HFFc6 (cell line): ENCODE data around the gene SEC23A. TPM values are rescaled to one million over a fixed set of nuclear protein-coding genes. Genes with fewer than 3 reads are reported as not detected.

Source experiments
- DNase-seq: peaks from one replicate; pipeline ENCODE4 v3.0.0-alpha.2; 2018
- H3K27ac Mint-ChIP-seq: 2 replicates; pipeline ENCODE4 v1.8.0; 2020; ENCODE audit warnings: mild to moderate bottlenecking, mixed read lengths
- H3K27me3 Mint-ChIP-seq: 2 replicates; pipeline ENCODE4 v1.8.0; 2021; ENCODE audit warnings: mild to moderate bottlenecking, moderate library complexity, mixed read lengths; ENCODE audit not compliant: insufficient read depth
- H3K36me3 Mint-ChIP-seq: 2 replicates; pipeline ENCODE4 v1.8.0; 2021; ENCODE audit warnings: low read depth, mixed read lengths
- H3K4me1 Mint-ChIP-seq: 2 replicates; pipeline ENCODE4 v1.8.0; 2020; ENCODE audit warnings: low read depth, mixed read lengths
- H3K4me3 Mint-ChIP-seq: 2 replicates; pipeline ENCODE4 v1.8.0; 2020; ENCODE audit warnings: mild to moderate bottlenecking, moderate library complexity, mixed read lengths
- H3K9me3 Mint-ChIP-seq: 2 replicates; pipeline ENCODE4 v1.8.0; 2020; ENCODE audit warnings: mild to moderate bottlenecking, mixed read lengths
- CTCF ChIP-seq: fragments of 200-600 bp; sonication (generic); IDR thresholded peaks from 2 replicates; pipeline ENCODE4 v1.5.0; 2021; ENCODE audit warnings: antibody characterized with exemption, mild to moderate bottlenecking
- total RNA-seq, 6 experiments: library from RNA; stranded (reverse); fragmentation: NEBNext Ultra II Directional; extraction: Animal tissue kit (Norgen Biotek cat#: 25700); gene quantifications; 2 replicates in 1 of 6; 3 replicates in 5 of 6; pipeline ENCODE4 v1.2.3, GENCODE V29; 2021

Gene SEC23A
- total RNA-seq, 6 experiments from 2014 or later, result 199 to 255 (median 241) TPM

- no peak overlapping the region for H3K4me3 Mint-ChIP-seq
- no peak overlapping the region for H3K27ac Mint-ChIP-seq
- H3K27me3 Mint-ChIP-seq, result no peaks in the 10 kb centered on the region
- H3K36me3 Mint-ChIP-seq, result 0 out of 2 replicates have a peak, but pooled peaks cover 4% of the 10 kb centered on the region
- no peak for TF ChIP-seq CTCF
- H3K4me1 Mint-ChIP-seq, result peaks cover 9% of the 10 kb centered on the region; the same call in 1 of the 2 replicates
- H3K9me3 Mint-ChIP-seq, result no peaks in the 10 kb centered on the region
- no peak for DNase-seq
Observed at GRCh38 chr14:38993981-38994380, 109.1 kb downstream of the SEC23A start.

GRCh38 chr14:38992067-38992844, 110.8 kb downstream of the SEC23A start:
- Mint-ChIP-seq H3K27ac (no peak overlapping the region), H3K4me1 (peaks cover 9% of the 10 kb centered on the region; the same call in 1 of the 2 replicates), H3K27me3 (no peaks in the 10 kb centered on the region)

GRCh38 chr14:38991299-38991698, 111.7 kb downstream of the SEC23A start:
- 0 out of 2 replicates have a peak, but pooled peaks cover 4% of the 10 kb centered on the region for H3K36me3 Mint-ChIP-seq
- peaks cover 9% of the 10 kb centered on the region; the same call in 1 of the 2 replicates for H3K4me1 Mint-ChIP-seq
- DNase-seq, result no peak
- no peaks in the 10 kb centered on the region for H3K9me3 Mint-ChIP-seq
- no peak overlapping the region for H3K27ac Mint-ChIP-seq
- H3K4me3 Mint-ChIP-seq, result no peak overlapping the region
- H3K27me3 Mint-ChIP-seq, result no peaks in the 10 kb centered on the region
- TF ChIP-seq CTCF, result no peak

More at GRCh38 chr14:38992067-38992844, 110.8 kb downstream of the SEC23A start:
- Mint-ChIP-seq H3K9me3 (no peaks in the 10 kb centered on the region), H3K36me3 (0 out of 2 replicates have a peak, but pooled peaks cover 4% of the 10 kb centered on the region), H3K4me3 (no peak overlapping the region)
- TF ChIP-seq CTCF, result no peak
- DNase-seq, result no peak

GRCh38 chr14:38989922-38990546, 113.0 kb downstream of the SEC23A start:
- 0 out of 2 replicates have a peak, but pooled peaks cover 4% of the 10 kb centered on the region for H3K36me3 Mint-ChIP-seq
- H3K4me3 Mint-ChIP-seq, result no peak overlapping the region
- DNase-seq, result no peak
- H3K27me3 Mint-ChIP-seq, result no peaks in the 10 kb centered on the region
- no peak overlapping the region for H3K27ac Mint-ChIP-seq
- TF ChIP-seq CTCF, result no peak
- H3K9me3 Mint-ChIP-seq, result no peaks in the 10 kb centered on the region
- H3K4me1 Mint-ChIP-seq, result peaks cover 9% of the 10 kb centered on the region; the same call in 1 of the 2 replicates

GRCh38 chr14:38987781-38988180, 115.3 kb downstream of the SEC23A start:
- no peak for TF ChIP-seq CTCF
- Mint-ChIP-seq H3K4me3 (no peak overlapping the region), H3K9me3 (no peaks in the 10 kb centered on the region), H3K4me1 (peaks cover 9% of the 10 kb centered on the region; the same call in 1 of the 2 replicates), H3K27ac (no peak overlapping the region), H3K27me3 (peaks cover 2% of the 10 kb centered on the region; the same call in 1 of the 2 replicates), H3K36me3 (0 out of 2 replicates have a peak, but pooled peaks cover 4% of the 10 kb centered on the region)
- no peak for DNase-seq
